HepG2 (cell line): Measurements from ENCODE around the gene MRPS25. TPM values are rescaled to one million over a fixed set of nuclear protein-coding genes. Genes with fewer than 3 reads are reported as not detected.

ENCODE experiments used
- DBP ChIP-seq: sonication (generic); formaldehyde crosslinking; IDR thresholded peaks from 2 replicates; pipeline ENCODE4 v1.4.0; 2020; ENCODE audit warnings: missing genetic modification reagents; ENCODE audit errors: not compliant biosample characterization
- GATA4 ChIP-seq: sonication (generic); IDR thresholded peaks from 2 replicates; pipeline ENCODE4 v1.6.1; 2016; ENCODE audit warnings: antibody characterized with exemption, low read depth, borderline replicate concordance
- JARID2 ChIP-seq: sonication (generic); formaldehyde crosslinking; IDR thresholded peaks from 2 replicates; pipeline ENCODE4 v1.8.1; 2023; ENCODE audit warnings: missing genetic modification reagents, inconsistent platforms; ENCODE audit not compliant: insufficient replicate concordance
- NFATC3 ChIP-seq: sonication (generic); formaldehyde crosslinking; IDR thresholded peaks from 2 replicates; pipeline ENCODE4 v1.5.1; 2020; ENCODE audit warnings: mild to moderate bottlenecking, missing genetic modification reagents
- NRL ChIP-seq: sonication (generic); formaldehyde crosslinking; IDR thresholded peaks from 2 replicates; pipeline ENCODE4 v1.5.0; 2020; ENCODE audit warnings: missing genetic modification reagents, mild to moderate bottlenecking, moderate library complexity, borderline replicate concordance
- PHF21A ChIP-seq: sonication (generic); formaldehyde crosslinking; IDR thresholded peaks from 2 replicates; pipeline ENCODE4 v1.5.0; 2020; ENCODE audit warnings: mild to moderate bottlenecking, missing genetic modification reagents
- POGK ChIP-seq: sonication (generic); formaldehyde crosslinking; conservative IDR thresholded peaks from 2 replicates; pipeline ENCODE4 v1.8.0; 2022; ENCODE audit warnings: mild to moderate bottlenecking, moderate library complexity, missing genetic modification reagents
- PRDM15 ChIP-seq: sonication (generic); formaldehyde crosslinking; IDR thresholded peaks from 2 replicates; pipeline ENCODE4 v1.4.0; 2020; ENCODE audit warnings: missing genetic modification reagents
- SYNCRIP ChIP-seq: fragments of 200-400 bp; formaldehyde crosslinking; IDR thresholded peaks from 2 replicates; pipeline ENCODE4 v1.6.1; 2018; ENCODE audit warnings: mild to moderate bottlenecking, low read depth, low read length; ENCODE audit not compliant: insufficient read depth
- TOPORS ChIP-seq: sonication (generic); formaldehyde crosslinking; IDR thresholded peaks from 2 replicates; pipeline ENCODE4 v1.8.0; 2023; ENCODE audit warnings: mild to moderate bottlenecking, missing genetic modification reagents
- YEATS4 ChIP-seq: sonication (generic); formaldehyde crosslinking; IDR thresholded peaks from 2 replicates; pipeline ENCODE4 v1.4.0; 2020; ENCODE audit warnings: missing genetic modification reagents, borderline replicate concordance
- ZNF101 ChIP-seq: sonication (generic); formaldehyde crosslinking; IDR thresholded peaks from 2 replicates; pipeline ENCODE4 v1.4.0; 2020; ENCODE audit warnings: mild to moderate bottlenecking, low read depth, missing genetic modification reagents, borderline replicate concordance
- ZNF12 ChIP-seq: sonication (generic); formaldehyde crosslinking; IDR thresholded peaks from 2 replicates; pipeline ENCODE4 v1.5.0; 2020; ENCODE audit warnings: missing genetic modification reagents
- ZNF879 ChIP-seq: sonication (generic); formaldehyde crosslinking; IDR thresholded peaks from 2 replicates; pipeline ENCODE4 v1.8.1; 2023; ENCODE audit warnings: missing genetic modification reagents
- ZSCAN22 ChIP-seq: sonication (generic); formaldehyde crosslinking; IDR thresholded peaks from 2 replicates; pipeline ENCODE4 v1.4.0; 2020; ENCODE audit warnings: mild to moderate bottlenecking, missing genetic modification reagents
- polyA plus RNA-seq, 8 experiments: library from polyadenylated mRNA; depleted of rRNA in 3 of 8; stranded (reverse) in 7 of 8; unstranded in 1 of 8; fragments of >200 nt; fragmentation: Illumina TruSeq in 4 of 8; extraction: Trizol in 4 of 8; gene quantifications; 2 replicates each; pipeline versions ENCODE4 v1.2.1 to v1.2.3, GENCODE V29; 2011 to 2016; ENCODE audit warnings: low read depth in 4 of 8, missing spikeins in 1 of 8, mixed read lengths in 1 of 8; ENCODE audit not compliant: insufficient read depth in 1 of 8
- total RNA-seq, 5 experiments: library from RNA; depleted of rRNA; stranded (reverse); fragments of >200 nt; fragmentation: Illumina TruSeq; extraction: Trizol; gene quantifications; 2 replicates each; pipeline ENCODE4 v1.2.3, GENCODE V29; 2016; ENCODE audit warnings: low read depth in 1 of 5
- TF ChIP-seq, protein P1 (sequence below): sonication (generic); formaldehyde crosslinking; conservative IDR thresholded peaks from 2 replicates; pipeline ENCODE4 v1.4.0; 2020; ENCODE audit warnings: missing genetic modification reagents
- TF ChIP-seq, protein P2 (sequence below): sonication (generic); formaldehyde crosslinking; IDR thresholded peaks from 2 replicates; pipeline ENCODE4 v1.4.0; 2020; ENCODE audit warnings: missing genetic modification reagents

The MRPS25 gene
- total and polyA plus RNA-seq, 2 of the 13 experiments (the other 11 are each of a cell fraction or from before 2014, with no cell fraction given) = 60.1 to 74.3 TPM

DNA sequence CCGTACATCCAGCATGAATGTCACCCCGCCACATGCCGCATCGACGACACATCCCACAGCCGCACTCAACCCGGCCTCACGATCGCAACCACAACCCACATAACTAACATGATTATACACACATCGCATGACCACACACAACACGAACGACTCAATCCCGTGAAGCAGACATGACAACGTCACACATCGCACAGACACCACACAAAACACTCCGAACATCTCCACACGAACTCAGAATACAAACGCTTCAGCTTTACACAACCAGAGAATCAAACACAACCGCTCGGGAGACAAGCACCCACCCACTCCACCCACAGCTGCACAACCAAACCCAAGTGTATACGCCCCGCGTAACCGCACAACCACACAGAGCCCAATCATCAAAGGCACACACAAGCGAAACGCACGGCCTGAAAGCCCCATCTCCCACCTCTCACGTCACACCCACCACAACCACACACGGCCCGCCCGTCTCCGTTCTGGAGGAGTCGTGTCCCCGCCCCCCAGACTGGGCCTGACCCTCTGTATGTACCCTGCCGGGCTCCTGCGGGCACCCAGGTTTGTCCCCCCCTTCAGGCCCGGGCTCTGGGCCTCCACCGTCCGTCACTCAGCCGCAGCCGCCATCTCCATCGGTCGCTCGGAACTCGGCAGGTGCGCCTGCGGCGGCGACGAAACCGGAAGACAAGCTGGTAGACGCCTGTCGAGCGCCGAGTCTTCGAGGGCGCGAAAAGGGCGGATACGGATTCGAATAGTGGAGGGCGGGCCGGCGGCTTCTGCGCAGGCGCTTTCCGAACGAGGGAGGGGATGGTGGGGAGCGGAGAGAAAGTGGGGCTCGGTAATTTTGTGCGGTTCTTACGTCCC, 33.6 kb upstream of the MRPS25 start, which contains the start of gene RBSN (continued):
- TF ChIP-seq POGK (CRISPR knock-in tag) (peak; percentile 97), ZNF101 (peak; percentile 69; the same call in 1 of the 2 replicates), NRL (peak; percentile 77; the same call in 1 of the 2 replicates), SYNCRIP (no peak), PRDM15 (CRISPR knock-in tag) (no peak), ZNF12 (0 out of 2 replicates have a peak, but pooled peaks have one; percentile 41), JARID2 (CRISPR knock-in tag) (peak; percentile 54), ZSCAN22 (peak; percentile 97), DBP (CRISPR knock-in tag) (no peak), NFATC3 (CRISPR knock-in tag) (peak; percentile 32; the same call in 1 of the 2 replicates), ZNF879 (no peak), PHF21A (peak; percentile 83; the same call in 1 of the 2 replicates), YEATS4 (CRISPR knock-in tag) (peak; percentile 94), TOPORS (CRISPR knock-in tag) (peak; percentile 95; the same call in 1 of the 2 replicates), GATA4 (peak; percentile 63; the same call in 1 of the 2 replicates)
- TF ChIP-seq, protein P1, sequence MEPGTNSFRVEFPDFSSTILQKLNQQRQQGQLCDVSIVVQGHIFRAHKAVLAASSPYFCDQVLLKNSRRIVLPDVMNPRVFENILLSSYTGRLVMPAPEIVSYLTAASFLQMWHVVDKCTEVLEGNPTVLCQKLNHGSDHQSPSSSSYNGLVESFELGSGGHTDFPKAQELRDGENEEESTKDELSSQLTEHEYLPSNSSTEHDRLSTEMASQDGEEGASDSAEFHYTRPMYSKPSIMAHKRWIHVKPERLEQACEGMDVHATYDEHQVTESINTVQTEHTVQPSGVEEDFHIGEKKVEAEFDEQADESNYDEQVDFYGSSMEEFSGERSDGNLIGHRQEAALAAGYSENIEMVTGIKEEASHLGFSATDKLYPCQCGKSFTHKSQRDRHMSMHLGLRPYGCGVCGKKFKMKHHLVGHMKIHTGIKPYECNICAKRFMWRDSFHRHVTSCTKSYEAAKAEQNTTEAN (CRISPR knock-in tag) = 0 out of 2 replicates have a peak, but pooled peaks have one; percentile 73
- TF ChIP-seq, protein P2, sequence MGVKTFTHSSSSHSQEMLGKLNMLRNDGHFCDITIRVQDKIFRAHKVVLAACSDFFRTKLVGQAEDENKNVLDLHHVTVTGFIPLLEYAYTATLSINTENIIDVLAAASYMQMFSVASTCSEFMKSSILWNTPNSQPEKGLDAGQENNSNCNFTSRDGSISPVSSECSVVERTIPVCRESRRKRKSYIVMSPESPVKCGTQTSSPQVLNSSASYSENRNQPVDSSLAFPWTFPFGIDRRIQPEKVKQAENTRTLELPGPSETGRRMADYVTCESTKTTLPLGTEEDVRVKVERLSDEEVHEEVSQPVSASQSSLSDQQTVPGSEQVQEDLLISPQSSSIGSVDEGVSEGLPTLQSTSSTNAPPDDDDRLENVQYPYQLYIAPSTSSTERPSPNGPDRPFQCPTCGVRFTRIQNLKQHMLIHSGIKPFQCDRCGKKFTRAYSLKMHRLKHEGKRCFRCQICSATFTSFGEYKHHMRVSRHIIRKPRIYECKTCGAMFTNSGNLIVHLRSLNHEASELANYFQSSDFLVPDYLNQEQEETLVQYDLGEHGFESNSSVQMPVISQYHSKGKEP = no peak
